ENCODE data around the gene TECPR2.
"Not testable (repeated sequence)": the region's sequence is repeated elsewhere in the genome, so short reads cannot be mapped to it uniquely, and the experiment has no call there.

TECPR2 gene

GRCh38 chr14:102538602-102539543 lies 176.1 kb downstream of the TECPR2 start:
- DNase-seq, result no peak

- DNase-seq, result no peak
Measured at GRCh38 chr14:102539544-102540314, 177.0 kb downstream of the TECPR2 start.

- no peak for DNase-seq
Measured at GRCh38 chr14:102540315-102541028, 177.7 kb downstream of the TECPR2 start.

- not testable (repeated sequence) for DNase-seq
Measured at GRCh38 chr14:102541029-102541491, 178.3 kb downstream of the TECPR2 start.

- DNase-seq, result no peak
Measured at GRCh38 chr14:102541771-102542170, 179.0 kb downstream of the TECPR2 start.

- DNase-seq, result no peak
Measured at GRCh38 chr14:102544046-102544746, 181.5 kb downstream of the TECPR2 start.

GRCh38 chr14:102544747-102545460 lies 182.2 kb downstream of the TECPR2 start:
- DNase-seq, result peak in 1 of 2 donors; percentile 23

GRCh38 chr14:102545461-102546265 lies 182.9 kb downstream of the TECPR2 start:
- no peak for DNase-seq

- no peak for DNase-seq
Measured at GRCh38 chr14:102548616-102549240, 186.0 kb downstream of the TECPR2 start.

- not testable (repeated sequence) for DNase-seq
Measured at GRCh38 chr14:102550927-102551401, 188.2 kb downstream of the TECPR2 start.

Data from CD4-positive, alpha-beta T cell treated with Interleukin-4 for 1 hour (primary cell).